Mesothelial cell of epicardium (in vitro differentiated cells): ENCODE measurements around the gene LDHAL6B. TPM values are rescaled to one million over a fixed set of nuclear protein-coding genes. Genes with fewer than 3 reads are reported as not detected.
A peak's percentile ranks its signal among the peaks of the same experiment; 100 is the strongest.
"Not testable (repeated sequence)": the region's sequence is repeated elsewhere in the genome, so short reads cannot be mapped to it uniquely, and the experiment has no call there.

Experiments used
- DNase-seq, 2 experiments: peaks; one replicate each; pipeline ENCODE4 v3.0.0; 2021; ENCODE audit warnings: low spot score in 2 of 2; ENCODE audit not compliant: unreplicated experiment in 2 of 2
- H3K27ac Mint-ChIP-seq: 2 replicates; pipeline ENCODE4 v1.8.0; 2021; ENCODE audit warnings: mixed read lengths
- H3K27me3 Mint-ChIP-seq: 2 replicates; pipeline ENCODE4 v1.8.0; 2021; ENCODE audit warnings: low read depth, mixed read lengths
- H3K36me3 Mint-ChIP-seq: 2 replicates; pipeline ENCODE4 v1.8.0; 2021; ENCODE audit warnings: mixed read lengths
- H3K4me1 Mint-ChIP-seq: 2 replicates; pipeline ENCODE4 v1.8.0; 2021; ENCODE audit warnings: mixed read lengths
- H3K4me3 Mint-ChIP-seq: 2 replicates; pipeline ENCODE4 v1.8.0; 2021; ENCODE audit warnings: mild to moderate bottlenecking, moderate library complexity, mixed read lengths
- H3K9me3 Mint-ChIP-seq: 2 replicates; pipeline ENCODE4 v1.8.0; 2021; ENCODE audit warnings: mixed read lengths
- CTCF ChIP-seq: fragments of 200-600 bp; sonication (generic); IDR thresholded peaks from one replicate; pipeline ENCODE4 v1.5.0; 2021; ENCODE audit warnings: antibody characterized with exemption; ENCODE audit not compliant: unreplicated experiment
- total RNA-seq: library from RNA; stranded (reverse); gene quantifications from 3 replicates; pipeline ENCODE4 v1.2.1, GENCODE V29; 2021

LDHAL6B gene
- total RNA-seq, 1 donor from 2014 or later = not detected

DNA sequence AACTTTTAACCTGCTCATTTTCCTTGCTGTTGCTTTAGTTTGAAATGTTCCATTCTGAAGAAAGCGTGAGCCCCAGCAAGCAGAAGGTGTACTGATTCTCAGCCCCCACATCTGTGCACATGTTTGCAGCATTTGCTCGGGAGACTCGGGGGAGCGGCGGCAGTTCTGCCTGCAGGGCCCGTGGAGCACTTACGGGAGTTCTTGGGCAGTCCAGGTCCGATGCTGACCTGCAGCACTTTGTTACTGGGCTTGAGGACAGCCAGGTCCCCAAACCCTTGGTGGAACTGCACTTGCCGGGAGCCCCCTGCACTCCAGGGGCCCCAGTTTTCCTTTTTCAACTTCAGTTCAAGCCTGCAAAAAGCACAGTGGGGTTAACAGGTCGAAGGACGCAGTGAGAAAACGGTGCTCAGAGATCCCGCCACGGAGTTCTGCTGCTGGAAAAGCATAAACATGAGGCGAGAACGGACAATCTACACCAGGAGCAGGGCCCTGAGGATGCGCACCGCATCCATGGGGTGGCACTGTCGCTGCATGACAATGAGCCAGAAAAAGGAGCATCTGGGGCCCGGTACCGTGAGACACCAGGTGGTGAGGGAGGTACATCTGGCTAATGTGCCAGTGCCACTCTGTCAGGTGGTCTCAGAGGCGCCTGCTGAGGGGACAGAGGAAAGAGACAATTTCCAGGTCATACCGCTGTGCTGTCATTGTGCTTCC is 45.6 kb upstream of the LDHAL6B start:
- no peak for TF ChIP-seq CTCF
- no peak overlapping the region for H3K4me3 Mint-ChIP-seq
- H3K4me1 Mint-ChIP-seq = peaks cover 19% of the 10 kb centered on the region
- no peak overlapping the region for H3K27ac Mint-ChIP-seq
- peaks cover 4% of the 10 kb centered on the region for H3K9me3 Mint-ChIP-seq
- peaks cover 23% of the 10 kb centered on the region for H3K36me3 Mint-ChIP-seq
- DNase-seq = no peak
- no peaks in the 10 kb centered on the region for H3K27me3 Mint-ChIP-seq

- H3K9me3 Mint-ChIP-seq, H3K4me3 Mint-ChIP-seq, H3K27ac Mint-ChIP-seq, H3K27me3 Mint-ChIP-seq, DNase-seq: not testable (repeated sequence)
- H3K36me3 Mint-ChIP-seq = peaks cover 23% of the 10 kb centered on the region
- peaks cover 26% of the 10 kb centered on the region for H3K4me1 Mint-ChIP-seq
These were observed 44.6 kb upstream of the LDHAL6B start for GRCh38 chr15:59162080-59162479.

GRCh38 chr15:59165726-59166125 is 40.9 kb upstream of the LDHAL6B start:
- H3K4me1 Mint-ChIP-seq = peaks cover 19% of the 10 kb centered on the region
- peaks cover 4% of the 10 kb centered on the region for H3K9me3 Mint-ChIP-seq

DNA sequence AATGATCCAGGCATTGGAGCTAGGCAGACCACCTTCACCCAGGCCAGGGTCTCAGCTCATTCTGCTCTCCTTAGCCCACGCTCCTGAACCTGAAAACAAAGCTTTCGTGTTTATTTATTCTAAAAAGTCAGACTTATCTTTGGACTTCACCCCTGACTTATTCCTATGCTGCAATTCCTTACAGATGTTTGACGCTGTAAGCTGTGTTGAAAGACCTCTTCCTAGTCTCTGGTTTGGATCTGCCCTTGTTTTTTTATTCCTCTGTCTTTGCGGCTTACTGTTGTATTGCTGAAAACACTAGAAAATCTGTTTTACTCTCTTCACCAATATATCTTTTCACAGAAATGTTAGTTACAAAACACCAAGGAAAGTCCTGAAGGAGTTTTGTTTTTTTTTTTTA is 40.5 kb upstream of the LDHAL6B start:
- Mint-ChIP-seq H3K4me1 (peaks cover 19% of the 10 kb centered on the region), H3K9me3 (peaks cover 4% of the 10 kb centered on the region), H3K36me3 (peaks cover 9% of the 10 kb centered on the region), H3K27me3 (no peaks in the 10 kb centered on the region), H3K27ac (peak overlapping the region; percentile 10), H3K4me3 (no peak overlapping the region)
- TF ChIP-seq CTCF = no peak
- DNase-seq = no peak

More at GRCh38 chr15:59165726-59166125, 40.9 kb upstream of the LDHAL6B start:
- no peaks in the 10 kb centered on the region for H3K27me3 Mint-ChIP-seq
- H3K27ac Mint-ChIP-seq = no peak overlapping the region
- no peak overlapping the region for H3K4me3 Mint-ChIP-seq
- no peak for TF ChIP-seq CTCF
- peaks cover 10% of the 10 kb centered on the region for H3K36me3 Mint-ChIP-seq
- no peak for DNase-seq

DNA sequence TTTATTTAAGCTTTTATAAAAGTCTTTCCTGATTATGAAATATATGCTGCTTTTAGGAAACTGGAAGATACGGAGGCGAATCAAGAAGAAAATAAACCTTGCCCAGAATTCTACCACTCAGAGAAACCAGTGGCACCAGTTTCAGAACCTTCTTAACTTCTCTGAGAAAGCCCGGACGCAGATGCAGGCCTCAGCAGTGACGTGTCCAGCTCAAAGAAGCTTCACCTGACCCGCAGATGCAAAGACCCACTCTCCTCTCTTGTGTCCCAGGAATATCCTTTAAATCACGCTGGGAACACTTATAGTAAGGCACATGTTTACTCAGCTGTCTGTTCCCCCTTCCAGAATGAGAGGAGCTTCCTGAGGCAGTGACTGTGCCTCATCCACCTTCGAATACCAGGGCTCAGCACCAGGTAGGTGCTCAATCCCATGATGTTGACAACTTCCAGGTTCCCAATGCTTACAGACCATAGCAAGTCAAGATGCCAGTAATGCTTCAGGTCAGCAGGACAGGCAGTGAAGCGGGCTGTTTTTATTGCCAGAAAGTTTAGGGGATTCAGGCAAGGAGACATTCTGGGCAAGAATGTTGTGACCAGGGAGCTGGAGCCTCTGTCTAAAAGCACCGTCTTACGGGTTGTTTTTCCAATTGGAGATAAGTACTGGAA is 39.9 kb upstream of the LDHAL6B start:
- Mint-ChIP-seq H3K27ac (no peak overlapping the region), H3K9me3 (peaks cover 4% of the 10 kb centered on the region), H3K36me3 (peaks cover 13% of the 10 kb centered on the region), H3K27me3 (no peaks in the 10 kb centered on the region), H3K4me1 (peaks cover 19% of the 10 kb centered on the region), H3K4me3 (no peak overlapping the region)
- DNase-seq = no peak
- no peak for TF ChIP-seq CTCF

DNA sequence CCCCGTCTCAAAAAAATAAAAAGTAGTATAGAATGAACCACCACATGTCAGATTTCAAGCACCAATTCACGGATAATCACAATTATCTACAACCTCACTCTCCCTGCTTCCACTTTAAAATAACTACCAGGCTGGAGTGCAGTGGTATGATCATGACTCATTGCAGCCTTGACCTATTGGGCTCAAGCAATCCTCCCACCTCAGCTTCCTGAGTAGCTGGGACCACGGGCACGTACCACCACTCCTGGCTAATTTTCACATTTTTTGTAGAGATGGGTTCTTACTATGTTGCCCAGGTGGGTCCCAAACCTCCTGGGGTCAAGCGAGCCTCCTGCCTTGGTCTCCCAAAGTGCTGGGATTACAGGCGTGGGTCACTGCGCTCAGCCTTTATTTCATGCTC is 38.1 kb upstream of the LDHAL6B start:
- Mint-ChIP-seq H3K4me3 (no peak overlapping the region), H3K36me3 (peaks cover 14% of the 10 kb centered on the region), H3K9me3 (peaks cover 4% of the 10 kb centered on the region), H3K27ac (no peak overlapping the region), H3K4me1 (peaks cover 16% of the 10 kb centered on the region), H3K27me3 (no peaks in the 10 kb centered on the region)
- no peak for DNase-seq
- TF ChIP-seq CTCF = no peak
